ENCODE results near the gene PIK3R5.

Gene PIK3R5, protein sequence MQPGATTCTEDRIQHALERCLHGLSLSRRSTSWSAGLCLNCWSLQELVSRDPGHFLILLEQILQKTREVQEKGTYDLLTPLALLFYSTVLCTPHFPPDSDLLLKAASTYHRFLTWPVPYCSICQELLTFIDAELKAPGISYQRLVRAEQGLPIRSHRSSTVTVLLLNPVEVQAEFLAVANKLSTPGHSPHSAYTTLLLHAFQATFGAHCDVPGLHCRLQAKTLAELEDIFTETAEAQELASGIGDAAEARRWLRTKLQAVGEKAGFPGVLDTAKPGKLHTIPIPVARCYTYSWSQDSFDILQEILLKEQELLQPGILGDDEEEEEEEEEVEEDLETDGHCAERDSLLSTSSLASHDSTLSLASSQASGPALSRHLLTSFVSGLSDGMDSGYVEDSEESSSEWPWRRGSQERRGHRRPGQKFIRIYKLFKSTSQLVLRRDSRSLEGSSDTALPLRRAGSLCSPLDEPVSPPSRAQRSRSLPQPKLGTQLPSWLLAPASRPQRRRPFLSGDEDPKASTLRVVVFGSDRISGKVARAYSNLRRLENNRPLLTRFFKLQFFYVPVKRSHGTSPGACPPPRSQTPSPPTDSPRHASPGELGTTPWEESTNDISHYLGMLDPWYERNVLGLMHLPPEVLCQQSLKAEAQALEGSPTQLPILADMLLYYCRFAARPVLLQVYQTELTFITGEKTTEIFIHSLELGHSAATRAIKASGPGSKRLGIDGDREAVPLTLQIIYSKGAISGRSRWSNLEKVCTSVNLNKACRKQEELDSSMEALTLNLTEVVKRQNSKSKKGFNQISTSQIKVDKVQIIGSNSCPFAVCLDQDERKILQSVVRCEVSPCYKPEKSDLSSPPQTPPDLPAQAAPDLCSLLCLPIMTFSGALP

DNA sequence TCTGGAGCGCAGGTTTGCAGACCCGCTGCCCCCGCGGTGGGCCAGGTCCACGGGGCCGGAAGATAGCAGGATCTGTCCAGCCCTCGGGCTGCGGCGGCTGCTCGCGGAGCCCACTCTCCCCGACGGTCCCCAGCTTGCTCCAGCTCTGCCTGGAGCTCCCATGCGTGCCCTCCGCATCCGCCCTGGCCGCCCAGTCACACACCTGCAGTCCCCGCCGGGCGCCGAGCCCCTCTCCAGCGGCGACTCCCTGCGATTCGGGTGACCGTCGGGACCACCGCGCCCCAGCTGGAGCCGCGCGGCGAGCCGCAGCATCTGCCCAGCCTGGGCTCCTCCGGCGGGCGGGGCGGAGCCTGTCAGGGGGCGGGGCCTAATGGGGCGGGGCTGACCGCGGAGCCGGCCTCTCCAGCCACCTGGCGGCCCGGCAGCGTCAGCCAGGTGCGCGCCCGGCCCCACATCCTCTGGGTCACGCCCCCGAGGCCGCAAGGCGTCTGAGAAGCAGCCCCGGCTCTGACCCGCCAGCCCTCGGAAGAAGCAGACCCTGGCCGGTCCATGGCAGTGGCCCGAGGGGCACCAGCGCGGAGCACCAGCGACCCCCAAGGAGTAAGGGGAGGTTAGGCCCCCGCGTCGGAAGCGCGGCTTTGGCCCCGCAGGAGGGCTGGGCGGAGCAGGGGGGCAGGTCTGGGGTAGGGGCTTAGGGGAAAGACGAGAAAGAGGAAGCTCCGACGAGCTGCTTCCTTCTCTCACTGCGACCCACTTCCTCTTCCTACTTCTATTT, at the start of gene PIK3R5:
TSS of gene PIK3R5 (minus strand) at position 314 of the 775 bp plus-strand sequence. CDS start 54,213 bp downstream, outside the sequence.
- Histone ChIP-seq H3K27ac (ENCODE audit: low read length) (no peak within 1 kb of the TSS), H3K4me1 (ENCODE audit: control insufficient read depth, low read depth, low read length) (peaks cover 3% of the 10 kb centered on the region), H3K27me3 (ENCODE audit: control insufficient read depth, insufficient read depth, low read length) (peaks cover 37% of the 10 kb centered on the region), H3K9me3 (ENCODE audit: control insufficient read depth, low read depth, low read length) (no peaks in the 10 kb centered on the region), H3K36me3 (ENCODE audit: control insufficient read depth, low read depth, low read length) (no peaks in the 10 kb centered on the region), H3K9ac (ENCODE audit: low read length) (no peak within 1 kb of the TSS), H3K4me3 (ENCODE audit: low read length) (peak within 1 kb of the TSS; percentile 70)

DNA sequence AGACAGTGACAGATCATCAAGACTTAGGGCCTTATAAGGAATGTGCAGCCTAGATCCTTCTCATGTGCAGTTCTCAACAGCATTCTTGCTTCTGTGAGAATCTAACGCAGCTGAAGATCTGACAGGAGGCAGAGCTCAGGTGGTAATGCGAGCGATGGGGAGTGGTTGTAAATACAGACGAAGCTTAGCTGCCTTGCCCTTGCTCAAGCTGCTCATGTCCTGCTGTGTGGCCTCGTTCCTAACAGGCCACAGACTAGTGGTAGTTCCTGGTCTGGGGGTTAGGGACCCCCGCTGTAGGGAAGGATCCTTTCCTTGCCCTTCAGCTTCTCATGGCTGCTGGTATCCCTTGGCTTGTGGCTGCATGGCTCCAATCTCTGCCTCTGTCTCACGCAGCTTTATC, 45.5 kb upstream of the PIK3R5 start:
- Histone ChIP-seq H3K36me3 (ENCODE audit: control insufficient read depth, low read depth, low read length) (no peaks in the 10 kb centered on the region), H3K4me1 (ENCODE audit: control insufficient read depth, low read depth, low read length) (no peaks in the 10 kb centered on the region), H3K9ac (ENCODE audit: low read length) (no peak overlapping the region), H3K9me3 (ENCODE audit: control insufficient read depth, low read depth, low read length) (no peaks in the 10 kb centered on the region), H3K27ac (ENCODE audit: low read length) (no peak overlapping the region), H3K4me3 (ENCODE audit: low read length) (no peak overlapping the region), H3K27me3 (ENCODE audit: control insufficient read depth, insufficient read depth, low read length) (peaks cover 77% of the 10 kb centered on the region)

DNA sequence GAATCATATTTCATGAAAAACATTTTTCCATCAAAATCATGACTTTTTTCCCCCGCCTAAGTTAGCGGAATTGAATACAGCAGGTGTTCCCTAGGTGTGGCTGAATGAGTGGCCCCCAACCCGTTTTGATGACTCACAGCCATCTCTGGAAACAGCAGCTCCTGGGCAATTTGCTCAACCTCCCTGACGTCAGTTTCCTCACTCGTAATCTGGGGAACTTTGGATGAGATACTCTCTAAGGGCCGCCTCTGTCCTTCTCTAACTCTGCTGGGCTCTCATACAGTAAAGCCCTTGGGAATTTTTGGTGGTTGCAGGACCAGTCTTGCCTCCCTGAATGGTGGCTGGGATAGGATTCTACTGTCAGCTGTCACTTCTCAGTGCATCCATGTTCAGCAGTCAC, 44.2 kb upstream of the PIK3R5 start:
- Histone ChIP-seq H3K4me1 (ENCODE audit: control insufficient read depth, low read depth, low read length) (no peaks in the 10 kb centered on the region), H3K36me3 (ENCODE audit: control insufficient read depth, low read depth, low read length) (no peaks in the 10 kb centered on the region), H3K9ac (ENCODE audit: low read length) (no peak overlapping the region), H3K4me3 (ENCODE audit: low read length) (no peak overlapping the region), H3K27me3 (ENCODE audit: control insufficient read depth, insufficient read depth, low read length) (peaks cover 87% of the 10 kb centered on the region), H3K9me3 (ENCODE audit: control insufficient read depth, low read depth, low read length) (no peaks in the 10 kb centered on the region), H3K27ac (ENCODE audit: low read length) (no peak overlapping the region)

DNA sequence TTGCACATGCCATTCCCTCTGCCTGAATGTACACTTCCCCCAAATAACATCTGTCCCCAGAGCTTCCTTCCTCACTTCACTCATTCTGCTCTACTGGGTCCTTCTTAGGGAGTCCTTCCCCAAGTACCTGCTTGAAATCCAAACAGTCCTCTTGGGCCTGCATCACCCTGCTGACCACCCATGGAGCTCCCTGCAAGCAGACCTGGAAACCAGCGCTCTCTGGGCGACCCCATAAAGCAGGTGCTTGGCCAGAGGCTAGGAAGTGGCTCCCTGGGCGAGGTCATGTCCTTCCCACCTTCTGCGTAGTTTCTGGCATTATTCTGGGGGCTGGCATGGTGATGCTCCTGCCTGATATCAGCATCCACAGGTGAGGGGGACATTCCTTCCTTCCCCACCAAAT, 43.6 kb upstream of the PIK3R5 start:
- Histone ChIP-seq H3K36me3 (ENCODE audit: control insufficient read depth, low read depth, low read length) (no peaks in the 10 kb centered on the region), H3K9me3 (ENCODE audit: control insufficient read depth, low read depth, low read length) (no peaks in the 10 kb centered on the region), H3K27me3 (ENCODE audit: control insufficient read depth, insufficient read depth, low read length) (peaks cover 88% of the 10 kb centered on the region), H3K4me3 (ENCODE audit: low read length) (no peak overlapping the region), H3K9ac (ENCODE audit: low read length) (no peak overlapping the region), H3K4me1 (ENCODE audit: control insufficient read depth, low read depth, low read length) (peaks cover 3% of the 10 kb centered on the region), H3K27ac (ENCODE audit: low read length) (no peak overlapping the region)

DNA sequence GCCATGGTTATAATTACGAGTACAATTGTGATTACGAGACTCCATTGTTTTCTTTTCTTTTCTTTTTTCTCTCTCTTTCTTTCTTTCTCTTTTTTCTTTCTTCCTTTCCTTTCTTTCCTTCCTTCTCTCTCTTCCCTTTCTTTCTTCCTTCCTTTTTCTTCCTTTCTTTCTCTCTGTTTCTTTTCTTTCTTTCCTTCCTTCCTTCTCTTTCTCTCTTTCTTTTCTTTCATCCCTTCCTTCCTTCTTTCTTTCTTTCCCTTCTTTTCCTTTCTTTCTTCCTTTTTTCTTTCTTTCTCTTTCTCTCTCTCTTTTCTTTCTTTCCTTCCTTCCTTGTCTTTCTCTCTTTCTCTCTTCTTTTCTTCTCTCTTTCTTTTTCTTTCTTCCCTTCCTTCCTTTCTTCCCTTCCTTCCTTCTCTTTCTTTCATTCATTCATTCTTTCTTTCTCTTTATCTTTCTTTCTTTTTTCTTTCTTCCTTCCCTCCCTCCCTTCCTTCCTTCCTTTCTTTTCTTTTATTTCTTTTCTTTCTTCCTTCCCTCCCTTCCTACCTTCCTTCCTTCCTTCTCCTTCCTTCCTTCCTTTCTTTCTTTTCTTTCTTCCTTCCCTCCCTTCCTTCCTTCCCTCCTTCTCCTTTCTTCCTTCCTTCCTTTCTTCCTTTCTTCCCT, 41.7 kb upstream of the PIK3R5 start:
- H3K27ac ChIP-seq (ENCODE audit: low read length), result no peak overlapping the region
- no peak overlapping the region for H3K4me3 ChIP-seq (ENCODE audit: low read length)
- H3K27me3 ChIP-seq (ENCODE audit: control insufficient read depth, insufficient read depth, low read length), result peaks cover 95% of the 10 kb centered on the region
- H3K9ac ChIP-seq (ENCODE audit: low read length), result no peak overlapping the region
- H3K9me3 ChIP-seq (ENCODE audit: control insufficient read depth, low read depth, low read length), result no peaks in the 10 kb centered on the region
- H3K4me1 ChIP-seq (ENCODE audit: control insufficient read depth, low read depth, low read length), result peaks cover 13% of the 10 kb centered on the region
- no peaks in the 10 kb centered on the region for H3K36me3 ChIP-seq (ENCODE audit: control insufficient read depth, low read depth, low read length)

DNA sequence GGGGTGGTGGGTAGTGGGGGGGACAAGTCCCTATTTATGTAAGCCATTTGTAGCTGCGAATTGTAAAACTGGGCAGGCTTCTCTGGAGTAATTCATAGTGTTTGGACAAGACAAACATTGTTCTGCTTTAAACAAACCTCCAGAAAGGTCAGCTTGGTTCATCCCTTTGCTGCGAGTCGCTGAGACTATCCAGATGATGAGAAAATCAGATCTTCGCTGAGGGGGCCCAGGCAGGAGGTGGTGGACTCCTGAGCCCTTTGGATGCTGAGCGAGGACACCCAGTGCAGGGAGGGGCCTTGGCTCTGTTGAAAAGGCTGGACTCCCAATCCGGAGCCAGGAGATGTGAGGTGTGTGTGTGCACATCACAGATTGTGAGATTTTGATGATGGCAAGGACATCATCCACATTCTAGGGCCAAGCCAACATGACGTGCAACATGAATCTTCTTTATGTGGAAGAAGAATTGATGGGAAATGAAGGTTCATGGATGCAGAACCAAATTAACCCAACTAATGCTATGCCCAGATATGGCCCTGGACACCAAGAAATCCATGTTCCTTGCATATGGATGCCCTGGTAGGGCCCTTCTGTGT, 40.8 kb upstream of the PIK3R5 start:
- H3K9me3 ChIP-seq (ENCODE audit: control insufficient read depth, low read depth, low read length), result no peaks in the 10 kb centered on the region
- peaks cover 14% of the 10 kb centered on the region for H3K4me1 ChIP-seq (ENCODE audit: control insufficient read depth, low read depth, low read length)
- no peak overlapping the region for H3K9ac ChIP-seq (ENCODE audit: low read length)
- no peak overlapping the region for H3K27ac ChIP-seq (ENCODE audit: low read length)
- H3K36me3 ChIP-seq (ENCODE audit: control insufficient read depth, low read depth, low read length), result no peaks in the 10 kb centered on the region
- H3K27me3 ChIP-seq (ENCODE audit: control insufficient read depth, insufficient read depth, low read length), result peaks cover 97% of the 10 kb centered on the region
- no peak overlapping the region for H3K4me3 ChIP-seq (ENCODE audit: low read length)

DNA sequence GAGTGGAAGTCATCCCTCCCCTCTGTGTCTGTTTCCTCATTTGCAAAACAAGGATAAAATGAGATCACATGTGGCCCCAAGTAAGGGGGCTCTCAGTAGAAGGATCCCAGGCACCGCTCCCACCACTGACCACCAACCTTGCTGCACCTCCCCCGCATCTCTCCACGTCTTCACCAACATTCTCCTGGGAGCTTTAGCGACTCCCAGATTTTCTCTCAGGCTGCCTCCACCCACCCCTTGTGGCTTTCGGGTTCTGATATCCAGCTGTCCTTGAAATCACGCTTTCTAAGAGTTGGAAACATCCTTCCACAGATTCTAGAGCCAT, 39.4 kb upstream of the PIK3R5 start:
- Histone ChIP-seq H3K36me3 (ENCODE audit: control insufficient read depth, low read depth, low read length) (no peaks in the 10 kb centered on the region), H3K9me3 (ENCODE audit: control insufficient read depth, low read depth, low read length) (no peaks in the 10 kb centered on the region), H3K4me3 (ENCODE audit: low read length) (no peak overlapping the region), H3K4me1 (ENCODE audit: control insufficient read depth, low read depth, low read length) (peaks cover 14% of the 10 kb centered on the region), H3K9ac (ENCODE audit: low read length) (no peak overlapping the region), H3K27ac (ENCODE audit: low read length) (no peak overlapping the region), H3K27me3 (ENCODE audit: control insufficient read depth, insufficient read depth, low read length) (peaks cover 97% of the 10 kb centered on the region)

DNA sequence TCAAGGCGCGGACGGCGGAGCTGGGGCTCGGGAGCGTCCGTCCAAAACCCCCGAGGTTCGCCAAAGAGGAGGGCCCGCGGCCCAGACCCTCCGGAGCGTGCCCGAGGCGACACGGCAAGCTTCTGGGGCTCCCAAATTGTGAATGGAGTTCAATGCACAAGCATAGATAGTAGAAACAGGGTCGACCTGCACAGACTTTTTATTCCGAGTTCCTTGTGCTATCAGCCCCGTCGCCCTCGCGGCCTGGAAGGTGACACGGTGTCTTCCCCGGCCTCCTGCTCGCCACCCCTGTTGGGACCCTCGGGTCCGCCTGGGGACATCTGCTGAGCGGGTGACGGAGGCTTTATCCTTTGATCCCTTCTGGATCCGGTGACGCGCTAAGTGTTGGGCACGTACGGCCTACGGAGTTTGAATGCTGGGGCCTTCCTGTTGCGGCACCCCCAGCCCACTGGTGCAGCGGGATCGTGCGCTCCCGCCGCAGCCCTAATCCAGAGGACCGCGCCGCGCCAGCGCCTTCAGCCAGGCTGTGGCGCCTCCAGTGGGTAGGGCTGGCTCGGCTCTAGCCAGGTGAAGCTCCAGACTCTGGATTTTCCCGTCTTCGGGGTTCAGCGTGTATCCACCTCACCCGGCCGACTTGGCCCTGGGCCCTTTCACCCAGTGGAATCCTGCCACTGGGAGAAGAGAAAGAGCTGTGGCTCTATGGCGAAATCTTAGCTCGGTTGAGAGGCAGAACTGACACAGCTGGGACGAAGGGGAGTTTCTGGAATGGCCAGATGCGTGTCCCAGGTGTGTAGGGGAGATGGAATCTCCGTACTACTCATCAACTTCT, 38.8 kb upstream of the PIK3R5 start:
- Histone ChIP-seq H3K27me3 (ENCODE audit: control insufficient read depth, insufficient read depth, low read length) (peaks cover 94% of the 10 kb centered on the region), H3K9ac (ENCODE audit: low read length) (no peak overlapping the region), H3K4me1 (ENCODE audit: control insufficient read depth, low read depth, low read length) (peaks cover 14% of the 10 kb centered on the region), H3K9me3 (ENCODE audit: control insufficient read depth, low read depth, low read length) (no peaks in the 10 kb centered on the region), H3K36me3 (ENCODE audit: control insufficient read depth, low read depth, low read length) (no peaks in the 10 kb centered on the region), H3K27ac (ENCODE audit: low read length) (no peak overlapping the region), H3K4me3 (ENCODE audit: low read length) (peak overlapping the region; percentile 45)

DNA sequence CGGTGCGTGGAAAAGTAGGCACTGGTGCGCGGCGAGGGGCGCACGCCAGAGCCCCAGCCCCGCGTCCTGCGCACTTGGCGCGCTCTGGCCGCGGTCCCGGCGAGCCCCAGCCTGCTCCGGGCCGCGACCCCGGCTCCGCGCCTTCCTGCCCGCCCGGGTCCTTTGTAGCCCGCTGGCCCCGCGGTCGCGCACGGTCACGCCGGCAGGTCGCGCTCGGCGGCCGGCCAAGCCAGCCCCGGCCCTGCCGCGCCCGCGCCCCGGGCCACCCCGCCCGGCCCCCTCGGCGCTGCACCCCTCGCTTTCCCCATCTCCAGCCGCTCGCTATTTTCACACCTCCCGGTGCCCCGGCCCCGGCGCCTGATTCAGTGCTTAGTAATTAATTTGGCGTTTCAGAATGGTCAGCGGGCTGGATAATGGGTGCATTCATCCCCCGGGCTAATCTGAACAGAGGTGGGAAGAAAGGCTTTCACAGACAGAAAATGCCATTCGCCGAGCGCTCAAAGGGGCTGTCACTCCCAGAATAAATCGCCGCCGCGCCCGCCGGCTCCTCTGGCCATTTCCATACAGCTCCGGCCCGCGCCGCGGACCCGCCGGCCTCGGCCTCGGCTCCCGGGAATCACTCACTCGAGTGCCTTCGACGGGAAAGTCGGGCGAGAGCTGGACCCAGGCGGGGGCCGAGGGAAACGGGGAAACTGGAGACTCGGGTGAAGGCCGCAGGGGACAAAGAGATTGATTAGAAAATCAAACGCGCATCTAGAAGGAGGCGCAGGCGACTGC, 38.0 kb upstream of the PIK3R5 start:
- Histone ChIP-seq H3K9ac (ENCODE audit: low read length) (no peak overlapping the region), H3K4me1 (ENCODE audit: control insufficient read depth, low read depth, low read length) (peaks cover 14% of the 10 kb centered on the region), H3K9me3 (ENCODE audit: control insufficient read depth, low read depth, low read length) (no peaks in the 10 kb centered on the region), H3K27me3 (ENCODE audit: control insufficient read depth, insufficient read depth, low read length) (peaks cover 86% of the 10 kb centered on the region), H3K4me3 (ENCODE audit: low read length) (peak overlapping the region; percentile 51), H3K27ac (ENCODE audit: low read length) (no peak overlapping the region), H3K36me3 (ENCODE audit: control insufficient read depth, low read depth, low read length) (no peaks in the 10 kb centered on the region)
